ENCODE data around the gene CLEC20A.

CLEC20A gene

DNA sequence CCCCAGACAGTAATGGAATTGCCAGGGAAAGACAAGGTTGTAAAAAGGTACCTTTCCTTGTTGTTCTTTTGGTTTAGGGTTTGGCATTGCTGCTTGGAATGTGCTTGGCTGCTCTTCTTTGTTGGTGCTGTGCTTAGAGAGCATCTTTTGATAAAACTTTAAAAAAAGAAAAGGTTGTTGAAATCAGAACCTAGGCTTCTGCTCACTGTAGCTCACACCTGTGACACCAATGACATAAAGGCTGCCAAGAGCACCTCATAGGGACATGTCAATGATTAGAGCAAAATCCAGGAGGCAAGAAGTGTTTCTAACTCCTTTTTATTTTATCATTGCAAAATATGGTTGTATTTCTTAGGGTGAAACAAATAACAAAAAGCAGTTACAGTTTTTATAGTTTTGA lies 28.9 kb downstream of the CLEC20A start:
- DNase-seq = no peak

GRCh38 chr1:178465011-178465410 lies 31.8 kb downstream of the CLEC20A start:
- no peak for DNase-seq

GRCh38 chr1:178464566-178464965 lies 32.2 kb downstream of the CLEC20A start:
- DNase-seq = no peak

GRCh38 chr1:178464141-178464540 lies 32.6 kb downstream of the CLEC20A start:
- DNase-seq = no peak

GRCh38 chr1:178461701-178462100 lies 35.1 kb downstream of the CLEC20A start:
- DNase-seq = no peak

DNA sequence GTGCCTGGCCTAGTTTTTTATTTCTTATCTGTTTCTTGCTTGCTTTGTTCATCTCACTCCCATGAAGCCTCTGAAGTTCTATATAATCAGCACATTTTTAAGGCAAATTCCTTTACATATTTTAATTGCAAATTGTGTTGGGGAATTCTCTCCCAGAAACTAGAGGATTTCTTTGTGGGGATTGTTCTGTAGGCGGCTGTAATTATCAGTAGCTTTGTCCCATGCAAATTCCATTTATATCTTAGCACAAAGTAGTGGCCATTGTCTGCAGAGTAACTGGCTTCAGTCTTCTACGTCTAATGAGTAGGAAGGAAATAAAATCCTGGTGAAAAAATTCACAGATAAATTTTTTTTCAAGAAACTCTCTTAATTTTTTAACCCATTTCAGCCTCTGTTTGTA lies 35.7 kb downstream of the CLEC20A start:
- no peak for DNase-seq

DNA sequence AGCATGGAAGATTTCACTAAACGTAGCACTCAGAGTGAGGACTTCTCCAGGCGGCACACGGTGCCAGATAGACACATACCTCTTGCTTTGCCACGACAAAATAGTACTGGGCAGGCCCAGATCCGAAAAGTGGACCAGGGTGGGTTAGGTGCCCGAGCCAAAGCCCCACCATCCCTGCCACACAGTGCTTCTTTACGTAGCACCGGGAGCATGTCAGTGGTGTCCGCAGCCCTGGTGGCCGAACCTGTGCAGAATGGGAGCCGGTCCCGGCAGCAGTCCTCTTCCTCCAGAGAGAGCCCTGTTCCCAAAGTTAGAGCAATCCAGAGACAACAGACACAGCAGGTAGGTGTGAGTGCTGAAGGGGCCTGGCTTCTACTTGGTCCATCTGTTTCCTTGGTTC lies 38.6 kb downstream of the CLEC20A start:
- no peak for DNase-seq

DNA sequence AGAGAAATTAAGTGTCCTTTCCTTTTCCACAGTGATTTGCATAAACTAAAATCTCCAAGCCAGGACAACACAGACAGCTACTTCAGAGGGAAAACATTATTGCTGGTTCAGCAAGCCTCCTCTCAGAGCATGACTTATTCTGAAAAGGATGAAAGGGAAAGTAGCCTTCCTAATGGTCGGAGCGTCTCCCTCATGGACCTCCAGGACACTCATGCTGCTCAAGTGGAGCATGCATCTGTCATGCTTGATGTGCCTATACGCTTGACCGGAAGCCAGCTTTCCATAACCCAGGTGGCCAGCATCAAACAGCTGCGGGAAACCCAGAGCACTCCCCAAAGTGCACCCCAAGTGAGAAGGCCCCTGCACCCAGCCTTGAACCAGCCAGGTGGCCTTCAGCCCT lies 39.1 kb downstream of the CLEC20A start:
- DNase-seq = no peak

GRCh38 chr1:178456472-178456871 lies 40.3 kb downstream of the CLEC20A start:
- no peak for DNase-seq

GRCh38 chr1:178452013-178452412 lies 44.8 kb downstream of the CLEC20A start:
- no peak for DNase-seq

GRCh38 chr1:178451529-178451928 lies 45.2 kb downstream of the CLEC20A start:
- no peak for DNase-seq

GRCh38 chr1:178450871-178451270 lies 45.9 kb downstream of the CLEC20A start:
- DNase-seq = no peak

GRCh38 chr1:178442925-178443324 lies 53.8 kb downstream of the CLEC20A start:
- DNase-seq = no peak

DNA sequence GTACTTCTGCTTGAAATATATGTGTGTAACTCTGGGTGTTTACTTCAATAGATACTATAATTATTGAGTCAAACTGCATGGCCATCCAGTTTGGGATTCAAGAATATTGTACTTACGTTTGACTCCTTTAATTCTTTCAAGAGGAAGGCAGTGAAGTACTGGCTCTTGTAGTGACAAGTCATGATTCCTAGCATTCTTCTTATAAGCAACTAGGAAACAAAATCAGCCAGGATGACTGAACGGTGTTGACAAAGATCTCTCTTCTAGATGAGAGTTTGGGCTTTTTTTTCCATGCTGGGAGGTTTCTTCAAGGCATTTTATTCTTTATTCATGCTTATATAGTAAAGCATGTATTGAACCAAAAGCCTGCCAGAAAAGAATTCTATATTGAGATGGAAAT lies 58.3 kb downstream of the CLEC20A start:
- no peak for DNase-seq

DNA sequence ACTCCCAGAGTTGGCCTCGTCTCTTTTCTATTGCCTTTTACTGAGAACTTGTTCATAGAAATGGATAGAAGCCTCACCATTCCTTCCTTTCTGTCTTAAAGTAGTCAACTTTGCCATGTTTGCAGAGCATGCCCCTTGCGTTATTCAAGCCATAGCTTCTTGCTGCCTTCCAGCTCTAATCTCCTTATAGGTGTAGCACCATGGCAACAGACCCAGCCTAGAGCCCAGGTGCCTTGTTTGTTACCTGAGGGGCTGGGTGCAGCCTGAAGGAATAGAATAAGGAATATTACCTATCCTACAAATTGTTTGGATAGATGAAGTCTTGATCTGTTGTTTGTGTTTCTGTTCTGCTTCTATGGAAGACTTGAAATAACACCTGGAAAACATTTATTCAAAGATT lies 59.9 kb downstream of the CLEC20A start:
- no peak for DNase-seq

DNA sequence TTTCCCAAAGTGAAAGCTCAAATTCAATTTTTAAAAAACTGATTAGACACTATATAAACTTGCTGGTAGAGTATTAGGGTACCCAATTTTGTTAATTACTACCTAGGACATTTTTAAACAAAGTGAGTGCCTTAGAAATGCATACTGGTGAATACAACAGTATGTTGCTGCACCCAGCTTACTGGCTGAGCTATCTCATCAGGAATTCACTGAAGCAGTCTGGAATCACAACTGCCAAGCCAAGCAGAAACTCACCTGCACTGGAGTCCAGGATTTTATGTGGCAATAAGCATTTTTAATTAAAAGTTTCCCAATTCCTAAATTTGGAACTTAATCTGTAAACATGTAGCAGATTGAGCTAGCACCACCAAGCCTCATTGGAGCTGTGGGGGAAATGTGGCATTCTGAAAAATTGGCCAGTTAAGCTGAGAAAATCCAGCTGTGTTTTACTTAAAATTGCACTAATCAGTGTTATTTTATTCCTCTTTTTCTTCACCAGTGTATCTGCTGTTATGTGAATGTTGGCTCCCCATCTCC lies 61.8 kb downstream of the CLEC20A start:
- DNase-seq = no peak

GRCh38 chr1:178434360-178434759 lies 62.4 kb downstream of the CLEC20A start:
- no peak for DNase-seq
